Esophagus (tissue), 2 donors: ENCODE results near the gene NPBWR2. TPM values are rescaled to one million over a fixed set of nuclear protein-coding genes. Genes with fewer than 3 reads are reported as not detected.
"Not testable (repeated sequence)": the region's sequence is repeated elsewhere in the genome, so short reads cannot be mapped to it uniquely, and the experiment has no call there.

ENCODE experiments used
- H3K27ac ChIP-seq, 2 donors: one replicate each; pipeline ENCODE4 v1.5.1; 2013; ENCODE audit warnings: low read depth in 2 of 2, mild to moderate bottlenecking in 2 of 2, inconsistent platforms in 1 of 2, low read length in 1 of 2, moderate library complexity in 1 of 2
- H3K27me3 ChIP-seq, 2 donors: one replicate each; pipeline ENCODE4 v1.6.1; 2013; ENCODE audit warnings: low read length in 2 of 2, control low read depth in 1 of 2, mild to moderate bottlenecking in 1 of 2; ENCODE audit not compliant: insufficient read depth in 2 of 2, control insufficient read depth in 1 of 2
- H3K36me3 ChIP-seq, 2 donors: one replicate each; pipeline ENCODE4 v1.6.1; 2013; ENCODE audit warnings: low read length in 1 of 2; ENCODE audit not compliant: control insufficient read depth in 2 of 2, insufficient read depth in 2 of 2
- H3K4me1 ChIP-seq, 2 donors: one replicate each; pipeline ENCODE4 v1.6.1; 2013; ENCODE audit warnings: low read length in 1 of 2; ENCODE audit not compliant: control insufficient read depth in 2 of 2, insufficient read depth in 2 of 2
- H3K4me3 ChIP-seq, 2 donors: one replicate each; pipeline ENCODE4 v1.5.1; 2013; ENCODE audit warnings: low read length in 2 of 2, mild to moderate bottlenecking in 2 of 2, low read depth in 1 of 2, moderate library complexity in 1 of 2
- H3K9me3 ChIP-seq, 2 donors: one replicate each; pipeline ENCODE4 v1.6.1; 2013; ENCODE audit warnings: mild to moderate bottlenecking in 2 of 2, low read depth in 1 of 2, low read length in 1 of 2, moderate library complexity in 1 of 2; ENCODE audit not compliant: control insufficient read depth in 2 of 2, insufficient read depth in 1 of 2
- WGBS, 2 donors: extraction: QIAGEN DNeasy Blood & Tissue Kit; methylation state at CpG; one replicate each; pipeline ENCODE4 v1.1.7; 2013; 5-methylcytosine and 5-hydroxymethylcytosine counted together
- polyA plus RNA-seq, 2 donors: library from polyadenylated mRNA; stranded (reverse); fragments of 200-250 nt; gene quantifications; one replicate each; pipeline ENCODE4 v1.2.3, GENCODE V29; 2013
- donor health status: healthy with polysubstance abuse.
- donor health status: Bipolar disorder and iron deficiency.

Gene NPBWR2
- polyA plus RNA-seq, 2 donors, result not detected

GRCh38 chr20:64119301-64119680 is 11.9 kb upstream of the NPBWR2 start:
- no peaks in the 10 kb centered on the region for H3K9me3 ChIP-seq
- 76 to 80% methylated on average over 8 of the region's 8 CpGs for WGBS, 2 donors
- no peak overlapping the region for H3K4me3 ChIP-seq
- no peak overlapping the region for H3K27ac ChIP-seq
- no peaks in the 10 kb centered on the region for H3K27me3 ChIP-seq
- no peaks in the 10 kb centered on the region for H3K36me3 ChIP-seq
- H3K4me1 ChIP-seq, result no peaks in the 10 kb centered on the region

- WGBS, 2 donors, result 60 to 89% methylated on average over 3 to 5 of the region's 6 CpGs
- not testable (repeated sequence) for H3K27ac ChIP-seq, H3K4me3 ChIP-seq
These were observed 10.0 kb upstream of the NPBWR2 start for GRCh38 chr20:64117432-64117777.

DNA sequence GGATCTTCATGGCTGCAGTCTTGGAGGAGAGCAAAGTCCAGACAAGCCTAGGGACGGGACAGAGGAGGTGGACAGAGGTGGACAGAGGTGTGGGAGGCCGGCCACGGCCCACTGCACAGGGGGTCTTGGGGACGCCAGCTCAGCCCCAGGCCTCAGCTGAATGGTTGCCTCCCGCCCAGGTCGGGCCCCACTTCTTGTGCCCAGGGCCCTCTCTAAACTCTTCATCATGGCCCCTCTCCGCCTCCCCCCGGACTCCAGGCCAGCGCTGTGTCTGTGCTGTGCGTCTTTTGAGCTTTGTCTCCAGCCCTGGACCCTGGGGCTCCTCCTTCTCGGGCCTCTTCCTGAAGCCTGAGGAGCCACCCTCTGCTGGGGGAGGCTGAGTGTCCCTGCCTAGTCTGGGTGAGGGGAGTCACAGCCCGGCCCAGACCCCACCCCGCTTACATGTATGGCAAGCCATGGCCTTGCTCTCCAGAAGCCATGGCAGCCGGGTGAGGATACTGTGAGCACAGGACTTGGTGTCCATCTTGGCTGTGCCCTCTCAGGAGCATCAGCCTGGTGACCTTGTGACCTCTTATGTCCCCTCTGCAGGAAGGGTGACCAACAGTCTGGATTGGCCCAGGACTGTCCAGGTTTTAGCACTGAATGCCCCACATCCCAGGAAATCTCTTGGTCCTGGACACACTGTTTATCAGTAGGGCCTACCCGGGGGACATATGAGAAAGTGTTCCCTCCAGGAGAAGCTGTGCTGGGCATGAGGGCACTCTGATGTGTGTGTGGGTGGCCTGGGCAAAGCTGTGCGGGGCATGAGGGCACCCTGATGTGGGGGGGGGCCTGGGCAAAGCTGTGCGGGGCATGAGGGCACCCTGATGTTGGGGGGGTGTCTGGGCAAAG is 9.4 kb upstream of the NPBWR2 start:
- Histone ChIP-seq H3K9me3 (no peaks in the 10 kb centered on the region), H3K36me3 (no peaks in the 10 kb centered on the region), H3K4me1 (no peaks in the 10 kb centered on the region), H3K4me3 (no peak overlapping the region), H3K27ac (no peak overlapping the region), H3K27me3 (no peaks in the 10 kb centered on the region)
- WGBS, 2 donors, result 77 to 82% methylated on average over 17 of the region's 17 CpGs

More at GRCh38 chr20:64117432-64117777, 10.0 kb upstream of the NPBWR2 start:
- H3K9me3 ChIP-seq, H3K36me3 ChIP-seq, H3K27me3 ChIP-seq, H3K4me1 ChIP-seq: not testable (repeated sequence)

GRCh38 chr20:64116016-64116415 is 8.7 kb upstream of the NPBWR2 start:
- WGBS, 2 donors, result 69 to 77% methylated on average over 21 of the region's 21 CpGs
- no peak overlapping the region for H3K4me3 ChIP-seq
- no peaks in the 10 kb centered on the region for H3K27me3 ChIP-seq
- no peak overlapping the region for H3K27ac ChIP-seq
- no peaks in the 10 kb centered on the region for H3K4me1 ChIP-seq
- H3K36me3 ChIP-seq, result no peaks in the 10 kb centered on the region
- H3K9me3 ChIP-seq, result no peaks in the 10 kb centered on the region

DNA sequence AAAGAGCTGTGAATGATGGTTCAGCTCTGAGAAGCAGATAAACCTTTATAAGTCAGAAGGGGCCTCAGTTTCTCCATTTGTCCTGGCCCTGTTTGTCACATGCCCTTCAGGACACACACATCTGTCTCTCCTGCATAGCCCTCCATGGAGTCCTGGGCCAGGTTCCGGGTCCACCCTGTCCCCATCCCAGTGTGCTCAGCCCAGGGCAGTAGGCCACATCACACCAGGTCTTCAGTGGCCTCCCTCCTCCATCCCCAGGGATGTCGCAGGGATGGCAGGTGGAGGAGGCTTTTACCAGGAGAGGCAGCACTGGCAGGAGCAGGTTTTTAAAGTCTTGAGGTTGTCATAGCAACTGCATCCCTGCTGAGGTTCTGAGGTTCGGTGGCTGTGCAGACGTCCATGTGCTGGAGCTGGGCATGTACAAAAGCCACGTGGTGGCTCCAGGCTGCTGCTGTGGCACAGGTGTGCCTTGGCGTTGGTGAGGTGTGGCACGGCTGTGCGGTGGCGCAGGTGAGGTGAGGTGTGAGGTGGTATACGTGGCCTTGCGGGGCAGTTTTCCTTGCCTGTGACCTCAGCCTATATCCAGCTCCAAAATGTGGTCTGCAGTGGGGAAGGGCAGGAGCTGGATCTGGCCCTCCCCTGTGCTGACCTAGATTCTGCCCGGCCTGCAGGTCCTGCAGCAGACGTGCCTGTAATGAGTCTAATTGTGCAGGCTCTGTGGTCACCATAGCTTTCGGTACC is 8.0 kb upstream of the NPBWR2 start:
- H3K36me3 ChIP-seq, result no peaks in the 10 kb centered on the region
- H3K27ac ChIP-seq, result no peak overlapping the region
- H3K4me1 ChIP-seq, result no peaks in the 10 kb centered on the region
- WGBS, 2 donors, result 63 to 66% methylated on average over 14 of the region's 14 CpGs
- H3K4me3 ChIP-seq, result no peak overlapping the region
- H3K27me3 ChIP-seq, result no peaks in the 10 kb centered on the region
- H3K9me3 ChIP-seq, result no peaks in the 10 kb centered on the region

GRCh38 chr20:64114356-64114971 is 7.1 kb upstream of the NPBWR2 start:
- 78% methylated on average over 14 of the region's 14 CpGs for WGBS, 2 donors
- Histone ChIP-seq H3K27ac (no peak overlapping the region), H3K4me3 (no peak overlapping the region), H3K9me3 (no peaks in the 10 kb centered on the region), H3K36me3 (no peaks in the 10 kb centered on the region), H3K4me1 (no peaks in the 10 kb centered on the region), H3K27me3 (no peaks in the 10 kb centered on the region)

DNA sequence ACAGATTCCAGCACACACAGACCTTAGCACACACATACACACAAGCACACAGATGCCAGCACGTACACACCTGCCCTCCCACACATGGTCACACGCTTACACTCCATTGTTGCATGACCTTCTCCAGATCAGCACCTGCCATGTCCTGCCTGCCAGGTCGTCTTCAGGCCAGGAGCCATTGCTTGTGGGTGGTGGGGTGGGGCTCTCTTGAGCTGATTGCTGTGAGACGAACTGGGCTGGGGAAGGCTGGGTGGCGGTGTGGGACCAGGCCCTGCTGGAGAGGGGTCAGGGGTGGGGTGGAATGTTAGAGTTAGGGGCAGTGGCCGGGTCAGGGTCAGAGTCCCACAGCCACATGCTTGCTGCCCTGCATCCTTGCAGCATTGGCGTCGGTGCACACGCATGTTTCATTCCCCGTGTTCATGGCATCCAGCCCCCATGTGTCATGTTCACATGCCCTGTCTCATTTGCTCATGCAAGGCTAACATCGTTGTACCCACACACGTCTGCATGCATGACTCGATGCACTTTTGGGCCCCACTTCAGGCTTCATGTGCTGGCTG is 6.5 kb upstream of the NPBWR2 start:
- no peak overlapping the region for H3K27ac ChIP-seq
- H3K9me3 ChIP-seq, result no peaks in the 10 kb centered on the region
- H3K36me3 ChIP-seq, result no peaks in the 10 kb centered on the region
- H3K27me3 ChIP-seq, result no peaks in the 10 kb centered on the region
- H3K4me1 ChIP-seq, result no peaks in the 10 kb centered on the region
- WGBS, 2 donors, result 71 to 73% methylated on average over 13 of the region's 13 CpGs
- no peak overlapping the region for H3K4me3 ChIP-seq

- H3K27ac ChIP-seq, result no peak overlapping the region
- no peaks in the 10 kb centered on the region for H3K4me1 ChIP-seq
- H3K36me3 ChIP-seq, result no peaks in the 10 kb centered on the region
- H3K4me3 ChIP-seq, result no peak overlapping the region
- H3K9me3 ChIP-seq, result no peaks in the 10 kb centered on the region
- 60 to 71% methylated on average over 6 of the region's 6 CpGs for WGBS, 2 donors
- H3K27me3 ChIP-seq, result peaks cover 0 to 2% of the 10 kb centered on the region in 2 donors
These were observed 6.0 kb upstream of the NPBWR2 start for GRCh38 chr20:64113444-64113775.

GRCh38 chr20:64112691-64113443 is 5.5 kb upstream of the NPBWR2 start:
- 76 to 81% methylated on average over 18 of the region's 18 CpGs for WGBS, 2 donors
- H3K27me3 ChIP-seq, result peaks cover 0 to 2% of the 10 kb centered on the region in 2 donors
- no peaks in the 10 kb centered on the region for H3K4me1 ChIP-seq
- H3K9me3 ChIP-seq, result no peaks in the 10 kb centered on the region
- no peak overlapping the region for H3K27ac ChIP-seq
- no peaks in the 10 kb centered on the region for H3K36me3 ChIP-seq
- no peak overlapping the region for H3K4me3 ChIP-seq
